ENCODE results near the gene SLC47A1. TPM values are rescaled to one million over a fixed set of nuclear protein-coding genes. Genes with fewer than 3 reads are reported as not detected.

The SLC47A1 gene
- total RNA-seq, 1 experiment from 2014 or later = 16.1 TPM

GRCh38 chr17:19539040-19539399, 5.4 kb downstream of the SLC47A1 start:
- Histone ChIP-seq H3K4me3 (ENCODE audit: low read depth in 2 of 2, low read length in 2 of 2) (no peak overlapping the region), H3K27ac (ENCODE audit: low read length) (no peak overlapping the region), H3K36me3 (ENCODE audit: control insufficient read depth, insufficient read depth, low read length) (no peaks in the 10 kb centered on the region), H3K27me3 (ENCODE audit: control insufficient read depth, insufficient read depth, low read length) (no peaks in the 10 kb centered on the region), H3K9me3 (ENCODE audit: control insufficient read depth, insufficient read depth, low read depth, low read length) (no peaks in the 10 kb centered on the region), H3K4me1 (ENCODE audit: control insufficient read depth, insufficient read depth, low read length) (no peaks in the 10 kb centered on the region)
- in situ Hi-C loops (cut with HindIII; ENCODE audit: low pct_unique_long_range_greater_than_20kb, low sequenced_read_pairs) = no loop called here
- ChIA-PET POLR2A (no interaction called here), CTCF (no interaction called here)
- no peak for ATAC-seq
- no peak for DNase-seq (ENCODE audit: low read depth, low spot score)
- BruUV-seq (replicated peaks) = no TSS peak
- TF ChIP-seq CTCF (IDR thresholded peaks at IDR 0.05) (no peak), REST (IDR thresholded peaks at IDR 0.05; ENCODE audit: insufficient read depth in 1 of 2, low read depth in 2 of 2, low read length in 1 of 2) (no peak), TCF7L2 (IDR thresholded peaks at IDR 0.05; ENCODE audit: low read depth, low read length) (no peak), SIN3A (IDR thresholded peaks at IDR 0.05; ENCODE audit: borderline replicate concordance, insufficient read depth, low read depth, low read length) (no peak), POLR2AphosphoS5 (IDR thresholded peaks at IDR 0.05; ENCODE audit: low read depth, low read length) (no peak)
- intact Hi-C loops (cut with micrococcal nuclease; ENCODE audit: unreplicated experiment) = no loop called here

GRCh38 chr17:19539841-19540311, 6.2 kb downstream of the SLC47A1 start:
- ChIA-PET POLR2A (no interaction called here), CTCF (no interaction called here)
- Histone ChIP-seq H3K27me3 (ENCODE audit: control insufficient read depth, insufficient read depth, low read length) (no peaks in the 10 kb centered on the region), H3K27ac (ENCODE audit: low read length) (no peak overlapping the region), H3K9me3 (ENCODE audit: control insufficient read depth, insufficient read depth, low read depth, low read length) (no peaks in the 10 kb centered on the region), H3K36me3 (ENCODE audit: control insufficient read depth, insufficient read depth, low read length) (no peaks in the 10 kb centered on the region), H3K4me3 (ENCODE audit: low read depth in 2 of 2, low read length in 2 of 2) (no peak overlapping the region), H3K4me1 (ENCODE audit: control insufficient read depth, insufficient read depth, low read length) (no peaks in the 10 kb centered on the region)
- in situ Hi-C loops (cut with HindIII; ENCODE audit: low pct_unique_long_range_greater_than_20kb, low sequenced_read_pairs) (no loop called here), intact Hi-C loops (cut with micrococcal nuclease; ENCODE audit: unreplicated experiment) (no loop called here)
- no TSS peak for BruUV-seq (replicated peaks)
- ATAC-seq (no peak), DNase-seq (ENCODE audit: low read depth, low spot score) (no peak)
- TF ChIP-seq POLR2AphosphoS5 (IDR thresholded peaks at IDR 0.05; ENCODE audit: low read depth, low read length) (no peak), SIN3A (IDR thresholded peaks at IDR 0.05; ENCODE audit: borderline replicate concordance, insufficient read depth, low read depth, low read length) (no peak), REST (IDR thresholded peaks at IDR 0.05; ENCODE audit: insufficient read depth in 1 of 2, low read depth in 2 of 2, low read length in 1 of 2) (no peak), TCF7L2 (IDR thresholded peaks at IDR 0.05; ENCODE audit: low read depth, low read length) (no peak), CTCF (IDR thresholded peaks at IDR 0.05) (no peak)
